ENCODE data around the gene COL6A1.
"Not testable (repeated sequence)": the region's sequence is repeated elsewhere in the genome, so short reads cannot be mapped to it uniquely, and the experiment has no call there.

COL6A1 gene

DNA sequence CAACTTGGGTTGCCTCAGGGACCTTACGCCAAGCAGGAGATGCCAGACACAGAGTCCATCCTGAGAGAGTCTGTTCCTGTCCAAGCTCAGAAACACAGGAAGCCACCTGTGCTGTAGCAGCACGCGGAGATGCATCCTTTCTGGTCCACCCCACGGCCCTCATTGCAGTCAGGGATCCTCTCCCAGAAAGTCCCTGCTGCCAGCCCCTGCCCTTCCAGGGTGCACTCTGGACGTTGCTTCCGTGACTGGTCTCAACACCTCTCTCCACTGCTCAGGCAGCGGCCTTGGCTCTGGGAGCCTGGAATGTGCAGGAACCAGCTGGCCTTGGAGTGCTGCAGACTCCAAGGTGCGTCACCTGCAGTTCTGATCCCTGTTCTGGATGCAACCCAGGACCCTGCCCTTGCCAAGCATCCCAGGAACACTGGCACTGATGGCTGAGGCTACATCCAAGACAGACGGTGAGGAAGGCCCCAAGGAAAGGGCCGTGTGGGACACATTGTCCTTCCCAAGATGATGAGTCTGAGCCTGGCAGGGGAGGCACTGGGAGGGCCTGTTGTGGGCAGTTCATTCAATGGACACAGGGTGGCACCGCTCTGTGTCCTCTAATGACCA, 21.7 kb upstream of the COL6A1 start:
- Histone ChIP-seq H3K4me3 (ENCODE audit: control insufficient read depth in 1 of 7, extremely low read depth in 1 of 7, insufficient read depth in 4 of 7, low read depth in 2 of 7, low read length in 6 of 7) (no peak overlapping the region), H3K9me3 (ENCODE audit: control extremely low read depth in 1 of 5, control insufficient read depth in 4 of 5, insufficient read depth in 2 of 5, low read depth in 1 of 5, low read length in 4 of 5) (peaks cover 0 to 13% (median 12%) of the 10 kb centered on the region in 5 experiments), H3K4me1 (ENCODE audit: control extremely low read depth in 1 of 4, control insufficient read depth in 4 of 4, insufficient read depth in 4 of 4, low read length in 3 of 4) (no peaks in the 10 kb centered on the region), H3K36me3 (ENCODE audit: control insufficient read depth in 4 of 4, insufficient read depth in 4 of 4, low read length in 3 of 4) (no peaks in the 10 kb centered on the region), H3K27ac (ENCODE audit: insufficient read depth in 1 of 2, low read depth in 1 of 2, low read length in 2 of 2, poor library complexity in 1 of 2, severe bottlenecking in 2 of 2) (no peak overlapping the region), H3K27me3 (replicated peaks in 2 of 5; ENCODE audit: control insufficient read depth in 4 of 5, insufficient read depth in 5 of 5, low read length in 4 of 5) (peaks cover 0 to 8% (median 4%) of the 10 kb centered on the region in 5 experiments)
- ChIA-PET POLR2A (no interaction called here), CTCF (no interaction called here)
- WGBS (ENCODE audit: insufficient coverage) = 95% methylated on average over 10 of the region's 11 CpGs
- DNase-seq = no peak

DNA sequence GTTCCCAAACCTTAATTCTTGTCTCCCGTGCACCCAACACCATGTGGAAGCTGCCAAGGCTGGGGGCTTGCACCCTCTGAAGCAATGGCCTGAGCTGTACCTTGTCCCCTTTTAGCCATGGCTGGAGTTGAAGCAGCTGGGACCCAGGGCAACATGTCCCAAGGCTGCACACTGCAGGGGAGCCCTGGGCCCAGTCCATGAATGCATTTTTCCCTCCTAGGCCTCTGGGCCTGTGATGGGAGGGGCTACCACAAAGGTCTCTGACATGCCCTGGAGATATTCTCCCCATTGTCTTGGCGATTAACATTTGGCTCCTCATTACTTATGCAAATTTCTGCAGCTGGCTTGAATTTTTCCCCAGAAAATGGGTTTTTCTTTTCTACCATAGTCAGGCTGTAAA, 20.2 kb upstream of the COL6A1 start:
- WGBS (ENCODE audit: insufficient coverage) = 95% methylated on average over 2 of the region's 2 CpGs
- H3K4me3 ChIP-seq (ENCODE audit: control insufficient read depth in 1 of 7, extremely low read depth in 1 of 7, insufficient read depth in 4 of 7, low read depth in 2 of 7, low read length in 6 of 7); DNase-seq; H3K27ac ChIP-seq (ENCODE audit: insufficient read depth in 1 of 2, low read depth in 1 of 2, low read length in 2 of 2, poor library complexity in 1 of 2, severe bottlenecking in 2 of 2); H3K36me3 ChIP-seq (ENCODE audit: control insufficient read depth in 4 of 4, insufficient read depth in 4 of 4, low read length in 3 of 4); CTCF ChIA-PET; H3K27me3 ChIP-seq (replicated peaks in 2 of 5; ENCODE audit: control insufficient read depth in 4 of 5, insufficient read depth in 5 of 5, low read length in 4 of 5); H3K4me1 ChIP-seq (ENCODE audit: control extremely low read depth in 1 of 4, control insufficient read depth in 4 of 4, insufficient read depth in 4 of 4, low read length in 3 of 4); POLR2A ChIA-PET: not testable (repeated sequence)
- H3K9me3 ChIP-seq (ENCODE audit: control extremely low read depth in 1 of 5, control insufficient read depth in 4 of 5, insufficient read depth in 2 of 5, low read depth in 1 of 5, low read length in 4 of 5) = peaks cover 0 to 17% (median 12%) of the 10 kb centered on the region in 5 experiments

DNA sequence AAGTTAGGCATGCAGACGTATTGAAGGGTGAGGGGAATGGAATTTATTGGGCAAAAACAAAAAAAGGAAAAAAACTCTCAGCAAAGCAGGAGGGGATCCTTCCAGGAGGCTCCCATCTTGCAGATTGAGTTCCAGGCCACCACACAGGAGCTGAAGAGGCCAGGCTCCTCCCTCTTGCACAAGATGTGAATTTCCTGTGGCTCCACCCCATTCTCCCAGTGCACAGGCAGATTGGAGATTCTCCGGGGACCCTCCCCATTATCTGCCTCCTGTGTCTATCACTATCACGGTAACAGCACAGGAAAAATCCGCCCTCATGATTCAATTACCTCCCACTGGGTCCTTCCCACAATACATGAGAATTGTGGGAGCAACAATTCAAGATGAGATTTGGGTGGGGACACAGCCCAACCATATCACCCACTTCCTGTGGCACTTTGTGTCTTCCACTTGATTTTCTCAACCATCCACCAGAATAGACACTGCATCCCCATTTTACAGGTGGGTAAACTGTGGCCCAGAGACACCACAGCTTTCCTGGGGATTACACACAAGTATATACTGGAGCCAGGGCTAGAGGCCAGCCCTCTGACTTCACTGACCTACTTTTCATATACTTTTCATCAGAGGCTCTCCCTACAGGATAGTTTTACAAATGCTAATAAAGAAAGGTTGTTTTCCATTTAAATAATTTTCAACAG, 18.9 kb upstream of the COL6A1 start:
- POLR2A ChIA-PET = no interaction called here
- 97% methylated on average over 4 of the region's 4 CpGs for WGBS (ENCODE audit: insufficient coverage)
- Histone ChIP-seq H3K36me3 (ENCODE audit: control insufficient read depth in 4 of 4, insufficient read depth in 4 of 4, low read length in 3 of 4) (no peaks in the 10 kb centered on the region), H3K9me3 (ENCODE audit: control extremely low read depth in 1 of 5, control insufficient read depth in 4 of 5, insufficient read depth in 2 of 5, low read depth in 1 of 5, low read length in 4 of 5) (peaks cover 0 to 17% (median 12%) of the 10 kb centered on the region in 5 experiments), H3K4me3 (ENCODE audit: control insufficient read depth in 1 of 7, extremely low read depth in 1 of 7, insufficient read depth in 4 of 7, low read depth in 2 of 7, low read length in 6 of 7) (no peak overlapping the region), H3K27me3 (replicated peaks in 2 of 5; ENCODE audit: control insufficient read depth in 4 of 5, insufficient read depth in 5 of 5, low read length in 4 of 5) (peaks cover 0 to 5% (median 4%) of the 10 kb centered on the region in 5 experiments), H3K4me1 (ENCODE audit: control extremely low read depth in 1 of 4, control insufficient read depth in 4 of 4, insufficient read depth in 4 of 4, low read length in 3 of 4) (no peaks in the 10 kb centered on the region), H3K27ac (ENCODE audit: insufficient read depth in 1 of 2, low read depth in 1 of 2, low read length in 2 of 2, poor library complexity in 1 of 2, severe bottlenecking in 2 of 2) (no peak overlapping the region)
- no peak for DNase-seq
- CTCF ChIA-PET = no interaction called here

DNA sequence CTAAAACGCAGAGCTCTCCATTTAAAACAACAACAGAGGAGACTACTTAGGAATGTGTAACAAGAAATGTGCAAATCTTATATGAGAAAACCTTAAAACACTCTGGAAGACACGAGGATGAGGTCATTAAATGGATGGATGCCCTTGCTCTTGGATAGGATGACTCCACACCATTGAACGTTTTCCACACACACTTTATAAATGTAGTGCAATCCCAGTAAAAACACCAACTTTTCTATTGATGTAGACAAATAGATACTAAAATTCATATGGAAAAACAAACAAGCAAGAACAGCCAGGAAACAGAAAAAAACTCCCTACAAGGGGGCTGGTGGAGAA, 18.4 kb upstream of the COL6A1 start:
- 80% methylated on average over 1 of the region's 3 CpGs for WGBS (ENCODE audit: insufficient coverage)
- Histone ChIP-seq H3K4me1 (ENCODE audit: control extremely low read depth in 1 of 4, control insufficient read depth in 4 of 4, insufficient read depth in 4 of 4, low read length in 3 of 4) (no peaks in the 10 kb centered on the region), H3K27ac (ENCODE audit: insufficient read depth in 1 of 2, low read depth in 1 of 2, low read length in 2 of 2, poor library complexity in 1 of 2, severe bottlenecking in 2 of 2) (no peak overlapping the region), H3K27me3 (replicated peaks in 2 of 5; ENCODE audit: control insufficient read depth in 4 of 5, insufficient read depth in 5 of 5, low read length in 4 of 5) (peaks cover 0 to 5% (median 4%) of the 10 kb centered on the region in 5 experiments), H3K4me3 (ENCODE audit: control insufficient read depth in 1 of 7, extremely low read depth in 1 of 7, insufficient read depth in 4 of 7, low read depth in 2 of 7, low read length in 6 of 7) (no peak overlapping the region), H3K9me3 (ENCODE audit: control extremely low read depth in 1 of 5, control insufficient read depth in 4 of 5, insufficient read depth in 2 of 5, low read depth in 1 of 5, low read length in 4 of 5) (peaks cover 0 to 17% (median 12%) of the 10 kb centered on the region in 5 experiments), H3K36me3 (ENCODE audit: control insufficient read depth in 4 of 4, insufficient read depth in 4 of 4, low read length in 3 of 4) (no peaks in the 10 kb centered on the region)
- no peak for DNase-seq
- CTCF ChIA-PET = no interaction called here
- POLR2A ChIA-PET = no interaction called here

DNA sequence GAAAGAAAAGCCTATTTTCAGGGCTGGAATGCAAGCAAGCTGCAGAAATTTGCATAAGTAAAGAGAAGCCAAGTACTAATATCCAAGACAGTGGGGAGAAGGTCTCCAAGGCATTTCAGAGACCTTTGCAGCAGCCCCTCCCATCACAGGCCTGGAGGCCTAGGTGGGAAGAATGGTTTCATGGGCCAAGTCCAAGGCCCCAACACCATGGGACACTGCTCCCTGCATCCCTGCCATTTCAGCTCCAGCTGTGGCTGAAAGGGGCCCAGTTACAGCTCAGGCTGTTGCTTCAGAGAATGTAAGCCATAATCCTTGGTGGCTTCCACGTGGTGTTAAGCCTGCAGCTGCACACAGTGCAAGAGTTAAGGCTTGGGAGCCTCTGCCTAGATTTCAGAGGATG, 16.9 kb upstream of the COL6A1 start:
- no peak for DNase-seq
- CTCF ChIA-PET = no interaction called here
- no peak overlapping the region for H3K27ac ChIP-seq (ENCODE audit: insufficient read depth in 1 of 2, low read depth in 1 of 2, low read length in 2 of 2, poor library complexity in 1 of 2, severe bottlenecking in 2 of 2)
- no peak overlapping the region for H3K4me3 ChIP-seq (ENCODE audit: control insufficient read depth in 1 of 7, extremely low read depth in 1 of 7, insufficient read depth in 4 of 7, low read depth in 2 of 7, low read length in 6 of 7)
- H3K4me1 ChIP-seq (ENCODE audit: control extremely low read depth in 1 of 4, control insufficient read depth in 4 of 4, insufficient read depth in 4 of 4, low read length in 3 of 4) = no peaks in the 10 kb centered on the region
- WGBS (ENCODE audit: insufficient coverage) = 44% methylated on average over 1 of the region's 1 CpG
- peaks cover 0 to 5% (median 0%) of the 10 kb centered on the region in 5 experiments for H3K27me3 ChIP-seq (replicated peaks in 2 of 5; ENCODE audit: control insufficient read depth in 4 of 5, insufficient read depth in 5 of 5, low read length in 4 of 5)
- POLR2A ChIA-PET = no interaction called here
- H3K9me3 ChIP-seq (ENCODE audit: control extremely low read depth in 1 of 5, control insufficient read depth in 4 of 5, insufficient read depth in 2 of 5, low read depth in 1 of 5, low read length in 4 of 5) = peaks cover 0 to 17% (median 12%) of the 10 kb centered on the region in 5 experiments
- H3K36me3 ChIP-seq (ENCODE audit: control insufficient read depth in 4 of 4, insufficient read depth in 4 of 4, low read length in 3 of 4) = no peaks in the 10 kb centered on the region

DNA sequence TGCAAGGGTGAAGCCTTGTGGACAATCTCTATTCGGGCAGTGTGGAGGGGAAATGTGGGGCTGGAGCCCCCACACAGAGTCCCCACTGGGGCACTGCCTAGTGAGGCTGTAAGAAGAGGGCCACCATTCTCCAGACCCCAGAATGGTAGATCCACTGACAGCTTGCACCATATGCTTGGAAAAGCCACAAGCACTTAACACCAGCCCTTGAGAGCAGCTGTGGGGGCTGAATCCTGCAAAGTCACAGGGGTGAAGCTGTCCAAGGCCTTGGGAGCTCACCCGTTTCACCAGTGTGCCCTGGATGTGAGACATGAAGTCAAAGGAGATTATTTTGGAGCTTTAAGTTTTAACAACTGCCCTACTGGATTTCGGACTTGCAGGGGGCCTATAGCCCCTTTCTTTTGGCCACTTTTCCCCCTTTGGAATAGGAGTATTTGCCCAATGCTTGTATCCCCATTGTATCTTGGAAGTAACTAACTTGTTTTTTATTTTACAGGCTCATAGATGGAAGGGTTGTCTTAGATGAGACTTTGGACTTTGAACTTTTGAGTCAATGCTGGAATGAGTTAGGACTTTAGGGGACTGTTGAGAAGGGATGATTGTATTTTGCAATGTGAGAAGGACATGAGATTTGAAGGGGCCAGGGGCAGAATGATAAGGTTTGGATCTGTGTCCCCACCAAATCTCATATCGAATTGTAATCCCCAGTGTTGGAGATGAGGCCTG, 16.3 kb upstream of the COL6A1 start:
- 98% methylated on average over 4 of the region's 4 CpGs for WGBS (ENCODE audit: insufficient coverage)
- ChIA-PET CTCF (no interaction called here), POLR2A (no interaction called here)
- H3K27me3 ChIP-seq (replicated peaks in 2 of 5; ENCODE audit: control insufficient read depth in 4 of 5, insufficient read depth in 5 of 5, low read length in 4 of 5) = peaks cover 0 to 1% (median 0%) of the 10 kb centered on the region in 5 experiments
- peaks cover 0 to 17% (median 10%) of the 10 kb centered on the region in 5 experiments for H3K9me3 ChIP-seq (ENCODE audit: control extremely low read depth in 1 of 5, control insufficient read depth in 4 of 5, insufficient read depth in 2 of 5, low read depth in 1 of 5, low read length in 4 of 5)
- H3K4me1 ChIP-seq (ENCODE audit: control extremely low read depth in 1 of 4, control insufficient read depth in 4 of 4, insufficient read depth in 4 of 4, low read length in 3 of 4) = no peaks in the 10 kb centered on the region
- no peak overlapping the region for H3K27ac ChIP-seq (ENCODE audit: insufficient read depth in 1 of 2, low read depth in 1 of 2, low read length in 2 of 2, poor library complexity in 1 of 2, severe bottlenecking in 2 of 2)
- DNase-seq = no peak
- no peaks in the 10 kb centered on the region for H3K36me3 ChIP-seq (ENCODE audit: control insufficient read depth in 4 of 4, insufficient read depth in 4 of 4, low read length in 3 of 4)
- H3K4me3 ChIP-seq (ENCODE audit: control insufficient read depth in 1 of 7, extremely low read depth in 1 of 7, insufficient read depth in 4 of 7, low read depth in 2 of 7, low read length in 6 of 7) = no peak overlapping the region

DNA sequence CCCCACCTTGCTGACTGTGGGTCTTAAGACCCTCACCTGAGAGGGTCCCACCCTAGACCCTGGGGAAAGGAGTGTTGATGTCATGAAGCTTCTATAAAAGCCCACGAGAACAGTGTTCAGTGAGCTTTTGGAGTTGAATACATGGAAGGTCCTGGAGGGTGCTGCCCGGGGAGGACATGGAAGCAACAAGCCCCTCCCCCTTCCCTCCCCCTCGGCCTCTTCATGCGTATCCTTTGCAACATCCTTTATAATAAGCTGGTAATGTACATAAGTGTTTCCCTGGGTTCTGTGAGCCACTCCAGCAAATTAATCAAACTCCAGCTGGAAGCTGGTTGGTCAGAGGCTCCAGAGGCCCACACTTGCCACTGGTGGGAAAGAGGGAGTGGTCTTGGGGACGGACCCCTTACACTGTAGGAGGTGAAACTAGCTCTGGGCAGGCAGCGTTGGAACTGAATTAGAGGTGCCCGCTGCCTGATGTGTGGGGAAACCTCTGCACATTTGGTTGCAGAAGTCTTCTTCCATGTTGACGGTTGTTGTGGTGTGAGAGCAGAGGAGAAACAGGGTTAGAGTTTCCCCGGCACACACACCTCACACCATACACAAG, 14.7 kb upstream of the COL6A1 start:
- ChIA-PET POLR2A (no interaction called here), CTCF (no interaction called here)
- no peaks in the 10 kb centered on the region for H3K36me3 ChIP-seq (ENCODE audit: control insufficient read depth in 4 of 4, insufficient read depth in 4 of 4, low read length in 3 of 4)
- peaks cover 0 to 13% (median 5%) of the 10 kb centered on the region in 5 experiments for H3K9me3 ChIP-seq (ENCODE audit: control extremely low read depth in 1 of 5, control insufficient read depth in 4 of 5, insufficient read depth in 2 of 5, low read depth in 1 of 5, low read length in 4 of 5)
- H3K27me3 ChIP-seq (replicated peaks in 2 of 5; ENCODE audit: control insufficient read depth in 4 of 5, insufficient read depth in 5 of 5, low read length in 4 of 5) = peaks cover 0 to 11% (median 1%) of the 10 kb centered on the region in 5 experiments
- no peak for DNase-seq
- H3K27ac ChIP-seq (ENCODE audit: insufficient read depth in 1 of 2, low read depth in 1 of 2, low read length in 2 of 2, poor library complexity in 1 of 2, severe bottlenecking in 2 of 2) = no peak overlapping the region
- WGBS (ENCODE audit: insufficient coverage) = 88% methylated on average over 3 of the region's 9 CpGs
- H3K4me3 ChIP-seq (ENCODE audit: control insufficient read depth in 1 of 7, extremely low read depth in 1 of 7, insufficient read depth in 4 of 7, low read depth in 2 of 7, low read length in 6 of 7) = no peak overlapping the region
- no peaks in the 10 kb centered on the region for H3K4me1 ChIP-seq (ENCODE audit: control extremely low read depth in 1 of 4, control insufficient read depth in 4 of 4, insufficient read depth in 4 of 4, low read length in 3 of 4)
